ENCODE measurements around the gene RTTN.
A peak's percentile ranks its signal among the peaks of the same experiment; 100 is the strongest.
"Not testable (repeated sequence)": the region's sequence is repeated elsewhere in the genome, so short reads cannot be mapped to it uniquely, and the experiment has no call there.

The RTTN gene

DNA sequence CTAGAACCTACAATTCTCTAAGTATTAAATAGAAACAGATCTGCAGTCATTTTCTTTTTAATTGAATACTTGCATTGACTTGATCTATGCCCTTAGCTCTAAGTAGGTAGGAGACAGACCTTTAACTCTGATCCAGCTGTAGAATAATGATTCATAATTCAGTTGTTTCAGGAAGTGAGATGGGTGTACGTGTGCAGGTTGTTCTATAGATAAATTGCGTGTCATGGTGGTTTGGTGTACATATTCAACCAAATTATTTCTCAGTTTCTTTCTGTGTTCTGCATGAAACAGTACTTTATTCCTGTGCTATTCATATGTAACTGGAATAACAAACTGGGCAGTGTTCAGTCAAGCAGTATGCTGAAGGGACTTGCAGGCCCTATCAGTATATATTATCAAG, 223.5 kb downstream of the RTTN start:
- POLR2A ChIA-PET = no interaction called here
- no peak for DNase-seq (ENCODE audit: extremely low spot score)
- CTCF ChIA-PET = interaction anchor here (0.9 to 1.5 kb wide), 5 partner anchors 11 to 25 kb away, joined by 3 to 4 read pairs (median 4); no protein-coding TSS in a partner anchor
- TF ChIP-seq, protein P1, sequence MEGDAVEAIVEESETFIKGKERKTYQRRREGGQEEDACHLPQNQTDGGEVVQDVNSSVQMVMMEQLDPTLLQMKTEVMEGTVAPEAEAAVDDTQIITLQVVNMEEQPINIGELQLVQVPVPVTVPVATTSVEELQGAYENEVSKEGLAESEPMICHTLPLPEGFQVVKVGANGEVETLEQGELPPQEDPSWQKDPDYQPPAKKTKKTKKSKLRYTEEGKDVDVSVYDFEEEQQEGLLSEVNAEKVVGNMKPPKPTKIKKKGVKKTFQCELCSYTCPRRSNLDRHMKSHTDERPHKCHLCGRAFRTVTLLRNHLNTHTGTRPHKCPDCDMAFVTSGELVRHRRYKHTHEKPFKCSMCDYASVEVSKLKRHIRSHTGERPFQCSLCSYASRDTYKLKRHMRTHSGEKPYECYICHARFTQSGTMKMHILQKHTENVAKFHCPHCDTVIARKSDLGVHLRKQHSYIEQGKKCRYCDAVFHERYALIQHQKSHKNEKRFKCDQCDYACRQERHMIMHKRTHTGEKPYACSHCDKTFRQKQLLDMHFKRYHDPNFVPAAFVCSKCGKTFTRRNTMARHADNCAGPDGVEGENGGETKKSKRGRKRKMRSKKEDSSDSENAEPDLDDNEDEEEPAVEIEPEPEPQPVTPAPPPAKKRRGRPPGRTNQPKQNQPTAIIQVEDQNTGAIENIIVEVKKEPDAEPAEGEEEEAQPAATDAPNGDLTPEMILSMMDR (IDR thresholded peaks at IDR 0.05; ENCODE audit: control extremely low read depth, extremely low read depth, low read depth, missing control alignments) = no peak

DNA sequence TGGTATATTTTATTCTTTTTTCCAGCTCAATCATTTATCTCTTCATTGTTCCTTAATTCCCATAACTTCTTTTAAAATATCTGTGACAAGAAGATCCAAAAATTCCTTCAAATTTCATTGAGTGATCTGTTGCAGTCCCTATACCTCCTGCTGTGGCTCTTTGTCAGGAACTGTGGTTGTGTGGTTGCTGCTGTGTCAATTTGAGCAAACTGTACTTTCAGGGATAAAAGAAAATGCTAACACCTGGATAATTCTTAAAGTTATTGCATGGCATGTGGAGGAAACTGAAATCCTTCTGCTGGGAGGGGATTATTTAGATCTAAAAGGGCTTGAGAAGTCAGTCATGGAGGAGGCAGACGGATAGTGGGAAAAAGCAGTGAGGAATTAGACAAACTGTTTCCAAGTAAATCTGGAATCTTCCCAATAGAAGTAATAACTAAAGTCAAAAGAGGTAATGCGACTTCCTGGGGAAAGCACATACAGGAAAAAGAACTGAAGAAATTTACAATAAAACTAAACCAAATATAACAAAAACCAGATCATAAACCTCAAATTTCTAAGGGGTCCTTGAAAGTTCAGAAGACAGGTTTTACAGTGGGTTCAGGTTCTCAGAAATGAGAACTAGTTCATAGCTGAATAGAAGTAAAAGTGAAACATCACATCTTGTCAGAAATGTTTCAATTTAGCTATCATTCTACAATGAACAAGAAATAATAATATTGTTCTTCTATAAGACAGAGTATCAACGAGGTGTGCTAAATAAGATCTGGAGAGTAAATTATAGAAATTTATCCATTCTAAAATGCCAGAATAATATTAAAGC, 224.3 kb downstream of the RTTN start:
- POLR2A ChIA-PET = no interaction called here
- TF ChIP-seq, protein P1 (IDR thresholded peaks at IDR 0.05; ENCODE audit: control extremely low read depth, extremely low read depth, low read depth, missing control alignments) = no peak
- no peak for DNase-seq (ENCODE audit: extremely low spot score)
- CTCF ChIA-PET = interaction anchor here (0.8 to 1.7 kb wide), 9 partner anchors 12 to 215 kb away, joined by 3 to 7 read pairs (median 4); no protein-coding TSS in a partner anchor

DNA sequence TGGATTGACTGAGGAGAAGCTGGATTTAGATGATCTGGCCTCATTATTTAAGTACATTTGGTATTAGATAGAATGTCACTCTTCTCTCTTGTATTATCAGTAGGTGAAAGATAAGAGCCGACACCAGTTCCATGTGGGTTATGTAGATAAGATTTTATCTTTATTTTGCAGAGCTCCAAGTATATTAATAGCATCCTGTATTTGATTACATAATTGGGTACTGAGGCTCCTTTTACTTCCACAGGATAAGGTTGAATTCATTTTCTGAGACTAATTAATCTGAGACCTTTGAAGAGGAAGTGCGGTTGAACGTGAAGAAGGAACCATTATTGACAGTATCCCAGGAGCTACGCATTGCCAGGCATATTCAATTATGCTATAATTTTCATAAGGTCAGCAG, 225.0 kb downstream of the RTTN start:
- ChIA-PET CTCF (interaction anchor here (0.7 to 1.7 kb wide), 6 partner anchors 14 to 216 kb away, joined by 3 to 7 read pairs (median 4); no protein-coding TSS in a partner anchor), POLR2A (no interaction called here)
- DNase-seq (ENCODE audit: extremely low spot score) = no peak
- TF ChIP-seq, protein P1 (IDR thresholded peaks at IDR 0.05; ENCODE audit: control extremely low read depth, extremely low read depth, low read depth, missing control alignments) = no peak

DNA sequence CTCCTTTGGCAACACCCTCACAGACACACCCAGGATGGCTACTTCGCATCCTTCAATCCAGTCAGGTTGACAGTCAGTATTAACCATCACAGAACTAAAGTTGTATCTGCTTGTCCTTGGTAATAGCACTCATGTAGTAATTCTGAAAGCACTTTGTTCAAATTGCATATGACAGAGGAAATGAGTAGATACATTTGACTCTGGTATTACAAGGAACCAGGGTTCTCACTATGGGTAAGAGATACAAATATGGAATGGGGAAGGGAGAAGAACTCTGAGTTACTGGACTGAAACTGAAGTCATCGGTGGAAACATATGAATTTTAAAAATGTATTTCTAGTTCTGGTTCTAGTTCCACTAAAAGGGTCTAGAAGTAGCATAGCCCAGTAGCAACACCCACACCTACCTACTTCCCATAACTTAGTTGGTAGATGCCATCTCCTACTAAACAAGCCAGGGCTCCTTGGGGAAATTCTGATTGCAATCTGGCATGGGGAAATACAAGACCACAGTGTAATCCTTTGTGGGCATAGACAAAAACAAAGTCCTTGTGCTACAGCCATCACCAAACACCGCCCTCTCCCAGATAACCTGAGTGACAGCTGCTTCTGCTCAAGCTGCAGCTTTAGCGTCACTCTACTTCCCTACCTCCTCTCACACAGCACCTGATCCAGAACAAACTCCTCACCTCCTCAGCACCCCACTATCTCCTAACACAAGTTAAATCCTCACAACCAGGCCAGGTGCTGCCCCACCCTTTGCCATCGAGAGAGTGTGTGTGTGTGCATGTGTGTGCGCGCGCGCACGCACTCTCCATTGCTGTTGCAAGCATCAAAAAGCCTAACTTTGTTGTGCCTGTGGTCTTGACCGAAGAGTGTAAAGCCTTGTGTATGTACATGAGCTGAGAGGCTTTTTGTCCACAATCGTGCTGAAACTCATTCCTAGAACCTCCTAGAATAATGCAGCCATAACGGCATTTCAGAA, 226.5 kb downstream of the RTTN start:
- TF ChIP-seq, protein P1 (IDR thresholded peaks at IDR 0.05; ENCODE audit: control extremely low read depth, extremely low read depth, low read depth, missing control alignments) = no peak
- DNase-seq (ENCODE audit: extremely low spot score) = peak; percentile 36
- CTCF ChIA-PET = interaction anchor here (1.0 kb wide), 1 partner anchor 20 kb away, joined by 3 read pairs; no protein-coding TSS in a partner anchor
- POLR2A ChIA-PET = no interaction called here

DNA sequence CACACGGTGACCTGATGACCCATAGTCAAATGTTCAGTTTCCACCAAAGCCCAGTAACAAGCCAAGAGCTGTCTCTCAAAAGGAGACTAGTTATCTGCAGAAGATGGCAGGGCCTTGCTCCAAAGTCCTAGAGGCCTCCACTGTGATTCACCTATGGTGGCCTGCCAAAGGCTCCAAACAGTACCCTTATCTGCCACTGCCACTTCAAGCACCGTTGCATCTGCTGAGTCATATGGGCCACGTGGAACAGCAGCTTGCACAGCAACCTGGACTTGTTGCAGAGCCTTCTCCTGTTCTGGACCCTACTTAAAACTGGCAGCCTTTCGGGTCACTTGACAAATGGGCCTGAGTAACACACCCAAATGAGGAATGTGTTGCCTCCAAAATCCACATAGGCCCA, 230.2 kb downstream of the RTTN start:
- DNase-seq (ENCODE audit: extremely low spot score); POLR2A ChIA-PET: not testable (repeated sequence)
- CTCF ChIA-PET = interaction anchor here (3.2 kb wide), 1 partner anchor 16 kb away, joined by 12 read pairs; no protein-coding TSS in a partner anchor

DNA sequence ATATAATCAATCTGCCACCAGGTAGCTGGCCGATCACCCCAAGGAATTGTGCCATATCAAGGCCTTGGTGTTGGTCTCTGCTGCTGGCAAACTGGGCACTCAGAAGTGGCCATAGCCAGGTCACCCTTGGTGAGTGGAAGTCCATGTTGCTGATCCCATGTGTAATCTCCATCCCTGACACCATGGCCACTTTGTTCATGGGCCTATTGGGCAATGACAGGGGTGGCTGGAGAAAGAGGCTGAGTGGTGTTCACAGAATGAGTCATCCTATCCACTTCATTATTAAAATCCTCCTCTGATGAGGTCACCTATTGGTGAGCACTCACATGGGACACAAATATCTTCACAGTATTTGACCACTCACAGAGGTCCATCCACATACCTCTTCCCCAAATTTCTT, 231.1 kb downstream of the RTTN start:
- DNase-seq (ENCODE audit: extremely low spot score) = no peak
- POLR2A ChIA-PET = no interaction called here
- TF ChIP-seq, protein P1 (IDR thresholded peaks at IDR 0.05; ENCODE audit: control extremely low read depth, extremely low read depth, low read depth, missing control alignments) = no peak
- CTCF ChIA-PET = no interaction called here

Data from GM10248 (cell line).